NCI-H2081 treated with DMSO at 0.1 percent for 48 hours (cell line): ENCODE measurements around the gene OSM.
"Not testable (repeated sequence)": the region's sequence is repeated elsewhere in the genome, so short reads cannot be mapped to it uniquely, and the experiment has no call there.

Experiments used
- DNase-seq: peaks from one replicate; lab custom pipeline; 2025; lab: John Stamatoyannopoulos, UW

OSM gene

GRCh38 chr22:30225220-30225927, 41.3 kb downstream of the OSM start:
- DNase-seq, result no peak

- DNase-seq, result no peak
These were observed 42.3 kb downstream of the OSM start for GRCh38 chr22:30224161-30224857.

GRCh38 chr22:30223303-30223702, 43.3 kb downstream of the OSM start:
- no peak for DNase-seq

- DNase-seq, result no peak
These were observed 44.3 kb downstream of the OSM start for GRCh38 chr22:30222321-30222720.

- DNase-seq, result no peak
These were observed 45.3 kb downstream of the OSM start for GRCh38 chr22:30221121-30221992.

GRCh38 chr22:30220338-30221012, 46.2 kb downstream of the OSM start:
- DNase-seq, result no peak

- no peak for DNase-seq
These were observed 46.9 kb downstream of the OSM start for GRCh38 chr22:30219668-30220278.

- DNase-seq, result no peak
These were observed 47.5 kb downstream of the OSM start for GRCh38 chr22:30219049-30219654.

GRCh38 chr22:30217698-30218560, 48.7 kb downstream of the OSM start:
- DNase-seq, result no peak

GRCh38 chr22:30216710-30217109, 49.9 kb downstream of the OSM start:
- DNase-seq, result no peak

GRCh38 chr22:30216272-30216671, 50.4 kb downstream of the OSM start:
- not testable (repeated sequence) for DNase-seq

- no peak for DNase-seq
These were observed 51.8 kb downstream of the OSM start for GRCh38 chr22:30214703-30215407.

GRCh38 chr22:30212996-30213441, 53.6 kb downstream of the OSM start:
- no peak for DNase-seq
